Stimulated activated CD4-positive, alpha-beta T cell treated with anti-CD3 and anti-CD28 coated beads, Interleukin-15, amount 100 ng/mL, for 1 hour (primary cell): ENCODE data around the gene GDF2.

Source experiments
- DNase-seq, 2 donors: peaks; one replicate each; pipeline ENCODE4 v3.0.0-alpha.2; 2020; ENCODE audit warnings: low read depth in 1 of 2, low spot score in 1 of 2

Gene GDF2

GRCh38 chr10:47290338-47290737 lies 31.9 kb upstream of the GDF2 start:
- DNase-seq: no peak

GRCh38 chr10:47291682-47292081 lies 30.6 kb upstream of the GDF2 start:
- DNase-seq: no peak

GRCh38 chr10:47294057-47294456 lies 28.2 kb upstream of the GDF2 start:
- no peak for DNase-seq

- DNase-seq: no peak
Measured at GRCh38 chr10:47294501-47294900, 27.8 kb upstream of the GDF2 start.

- DNase-seq: no peak
Measured at GRCh38 chr10:47295411-47295810, 26.8 kb upstream of the GDF2 start.

GRCh38 chr10:47296156-47296894 lies 25.9 kb upstream of the GDF2 start:
- DNase-seq: no peak

- DNase-seq: no peak
Measured at GRCh38 chr10:47296941-47297340, 25.3 kb upstream of the GDF2 start.

- no peak for DNase-seq
Measured at GRCh38 chr10:47297866-47298540, 24.3 kb upstream of the GDF2 start.

GRCh38 chr10:47298715-47299114 lies 23.5 kb upstream of the GDF2 start:
- no peak for DNase-seq

GRCh38 chr10:47299611-47300428 lies 22.4 kb upstream of the GDF2 start, which contains the start of gene GDF10:
GDF10 (plus strand) TSS chr10:47300197; CDS start chr10:47300652, 455 bp downstream.
- peak in 1 of 2 donors; percentile 26 for DNase-seq

- no peak for DNase-seq
Measured at GRCh38 chr10:47300429-47300931, 21.8 kb upstream of the GDF2 start.

- no peak for DNase-seq
Measured at GRCh38 chr10:47301833-47302232, 20.4 kb upstream of the GDF2 start.

GRCh38 chr10:47303105-47303504 lies 19.1 kb upstream of the GDF2 start:
- DNase-seq: no peak

GRCh38 chr10:47303866-47304265 lies 18.4 kb upstream of the GDF2 start:
- no peak for DNase-seq

GRCh38 chr10:47305566-47305965 lies 16.7 kb upstream of the GDF2 start:
- no peak for DNase-seq

- DNase-seq: no peak
Measured at GRCh38 chr10:47306387-47307210, 15.7 kb upstream of the GDF2 start.

- DNase-seq: no peak
Measured at GRCh38 chr10:47307381-47307780, 14.9 kb upstream of the GDF2 start.

GRCh38 chr10:47308775-47309174 lies 13.5 kb upstream of the GDF2 start:
- DNase-seq: no peak

GRCh38 chr10:47309408-47310089 lies 12.7 kb upstream of the GDF2 start:
- no peak for DNase-seq

GRCh38 chr10:47310090-47310505 lies 12.2 kb upstream of the GDF2 start:
- DNase-seq: no peak
